Dermis microvascular lymphatic vessel endothelial cell (primary cell): ENCODE results near the gene PIGT. TPM values are rescaled to one million over a fixed set of nuclear protein-coding genes. Genes with fewer than 3 reads are reported as not detected.

Experiments used
- DNase-seq, 2 donors: peaks; one replicate each; pipeline versions ENCODE4 v3.0.0 to v3.0.0-alpha.2; 2010; ENCODE audit warnings: low read depth in 2 of 2
- total RNA-seq: library from RNA; depleted of rRNA; stranded (reverse); fragments of >200 nt; gene quantifications from 2 replicates; pipeline ENCODE4 v1.2.1, GENCODE V29; 2014

PIGT gene
- total RNA-seq, 1 donor from 2014 or later, result 16.4 TPM

DNA sequence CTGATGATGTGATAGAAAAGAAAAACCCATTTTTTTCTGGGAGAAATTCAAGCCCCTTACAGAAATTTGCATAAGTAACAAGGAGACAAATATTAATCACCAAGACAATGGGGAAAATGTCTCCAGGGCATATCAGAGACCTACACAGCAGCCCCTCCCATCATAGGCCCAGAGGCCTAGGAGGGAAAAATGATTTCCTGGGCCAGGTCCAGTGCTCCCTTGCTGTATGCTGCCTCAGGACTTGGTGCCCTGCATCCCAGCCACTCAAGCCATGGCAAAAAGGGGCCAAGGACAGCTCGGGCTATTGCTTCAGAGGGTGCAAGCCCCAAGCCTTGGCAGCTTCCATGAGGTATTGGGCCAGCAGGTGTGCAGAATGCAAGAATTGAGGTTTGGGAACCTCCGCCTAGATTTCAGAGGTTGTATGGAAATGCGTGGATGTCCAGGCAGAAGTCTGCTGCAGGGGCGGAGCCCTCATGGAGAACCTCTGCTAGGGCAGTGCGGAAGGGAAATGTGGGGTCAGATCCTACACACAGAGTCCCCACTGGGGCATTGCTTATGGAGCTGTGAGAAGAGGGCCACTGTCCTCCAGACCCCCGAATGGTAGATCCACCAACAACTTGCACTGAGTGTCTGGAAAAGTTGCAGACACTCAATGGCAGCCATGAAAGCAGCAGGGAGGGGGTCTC lies 15.5 kb upstream of the PIGT start:
- DNase-seq, result no peak

GRCh38 chr20:45402946-45403345 lies 13.0 kb upstream of the PIGT start:
- no peak for DNase-seq

GRCh38 chr20:45404438-45404837 lies 11.5 kb upstream of the PIGT start:
- DNase-seq, result no peak

- DNase-seq, result peak in 1 of 2 donors; percentile 22
Measured at GRCh38 chr20:45405571-45406259, 10.2 kb upstream of the PIGT start.

DNA sequence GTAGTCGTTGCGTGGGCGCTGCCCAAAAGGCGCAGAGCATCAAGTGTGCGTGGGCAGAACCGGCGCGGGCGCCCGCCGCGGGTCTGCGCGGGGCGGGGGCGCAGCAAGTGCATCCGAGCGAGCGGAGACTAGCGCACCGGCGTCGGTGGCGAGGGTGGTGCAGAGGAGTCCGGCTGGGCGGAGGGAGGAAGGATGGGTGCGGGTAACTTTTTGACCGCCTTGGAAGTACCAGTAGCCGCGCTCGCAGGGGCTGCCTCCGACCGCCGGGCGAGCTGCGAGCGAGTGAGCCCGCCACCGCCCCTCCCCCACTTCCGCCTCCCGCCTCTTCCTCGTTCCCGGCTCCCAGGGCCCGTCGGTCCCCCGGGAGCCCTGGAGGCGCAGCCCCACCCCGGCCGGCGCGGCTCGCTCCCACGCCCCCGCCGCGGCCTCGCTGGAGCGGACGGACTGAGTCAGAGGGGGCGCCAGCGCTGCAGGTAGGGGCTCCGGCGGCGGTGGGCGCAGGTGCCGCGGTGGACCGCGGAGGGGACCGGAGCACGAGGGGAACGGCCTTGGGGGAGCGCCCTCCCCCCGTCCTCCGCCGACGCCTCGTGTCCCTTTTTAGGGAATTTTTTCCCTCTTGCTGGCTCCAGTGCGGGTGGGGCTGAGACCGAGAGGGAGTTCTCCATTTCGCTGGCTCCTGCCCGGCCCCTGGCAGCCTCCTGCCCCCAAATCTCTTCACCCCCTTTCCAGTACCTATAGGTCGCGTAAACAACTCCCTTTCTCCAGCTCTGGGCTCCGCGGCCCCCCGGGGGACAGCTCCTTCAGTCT lies 9.5 kb upstream of the PIGT start:
- DNase-seq, result peak in 1 of 2 donors; percentile 66

DNA sequence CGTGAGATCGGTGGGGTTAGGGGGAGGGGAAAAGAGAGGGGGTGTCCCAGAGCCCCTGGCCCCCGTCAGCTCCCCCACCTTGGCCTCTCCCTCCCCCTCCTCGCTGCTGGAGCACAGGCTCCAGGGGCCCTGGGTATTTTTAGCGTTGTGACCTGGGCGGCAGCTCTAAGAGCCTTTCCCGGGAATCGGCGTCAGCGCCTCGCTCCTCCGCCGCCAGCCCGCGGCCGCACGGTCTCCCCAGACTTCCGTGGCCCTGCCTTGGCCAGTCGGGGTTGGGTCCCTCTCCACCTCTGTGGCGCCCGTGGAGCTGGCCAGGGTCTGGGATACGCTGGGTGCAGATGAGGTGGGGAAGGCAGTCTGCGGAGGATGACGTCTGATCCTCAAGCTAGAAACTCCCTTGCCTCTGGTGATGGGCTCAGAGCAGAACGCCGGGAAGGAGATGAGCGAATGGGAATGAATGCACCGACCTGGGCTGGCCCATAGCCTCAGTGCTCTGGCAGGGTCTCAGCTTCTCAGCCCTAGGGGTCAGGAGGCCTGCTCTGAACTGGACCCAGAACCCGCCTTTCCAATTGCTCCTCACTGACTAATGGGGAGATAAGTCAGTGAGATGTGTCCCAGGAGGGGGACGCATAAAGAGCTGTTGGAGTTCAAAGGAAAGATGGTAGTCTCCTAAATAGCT lies 8.7 kb upstream of the PIGT start:
- DNase-seq, result peak in 1 of 2 donors; percentile 17

DNA sequence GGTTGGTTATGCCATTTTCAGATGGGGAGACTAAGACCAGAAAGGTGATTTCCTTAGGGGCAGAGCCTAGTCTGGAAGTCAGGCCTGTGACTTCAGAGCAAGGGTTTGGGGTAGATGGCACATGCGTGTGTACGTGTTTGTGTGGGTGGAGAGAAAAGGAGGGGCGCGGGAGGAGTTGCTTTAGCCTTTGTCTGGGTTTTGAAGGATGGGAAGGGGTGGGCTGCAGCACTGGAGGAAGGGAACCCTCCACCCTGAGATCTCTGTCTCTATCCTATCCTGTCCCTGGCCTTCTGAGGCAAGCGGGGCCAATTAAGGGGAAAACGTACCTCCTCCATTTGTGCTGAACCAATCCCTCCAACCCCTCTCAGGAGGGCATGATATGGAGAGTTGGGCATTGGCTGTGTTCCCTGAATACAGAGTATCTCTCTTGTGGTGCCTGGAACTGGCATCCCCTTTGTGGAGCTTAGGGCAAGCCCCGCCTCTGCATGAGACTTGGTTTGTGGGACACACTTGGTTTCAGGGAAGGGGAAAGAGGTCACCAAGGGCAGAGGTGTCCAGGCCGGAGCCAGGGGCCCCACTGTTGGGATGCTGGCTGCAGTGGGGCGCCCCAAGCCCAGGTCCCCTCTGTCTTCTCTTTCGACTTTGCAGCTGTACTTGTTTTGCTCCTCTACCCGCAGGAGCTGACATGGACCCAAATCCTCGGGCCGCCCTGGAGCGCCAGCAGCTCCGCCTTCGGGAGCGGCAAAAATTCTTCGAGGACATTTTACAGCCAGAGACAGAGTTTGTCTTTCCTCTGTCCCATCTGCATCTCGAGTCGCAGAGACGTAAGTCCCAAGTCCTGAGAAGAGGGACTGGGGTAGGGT lies 7.9 kb upstream of the PIGT start, which contains the start of gene DBNDD2:
DBNDD2 (plus strand) TSS at position 507 of the 863 bp plus-strand sequence; CDS start at position 686, 179 bp downstream.
- no peak for DNase-seq

GRCh38 chr20:45408646-45409213 lies 7.2 kb upstream of the PIGT start:
- no peak for DNase-seq

GRCh38 chr20:45409521-45410272 lies 6.2 kb upstream of the PIGT start:
- DNase-seq, result no peak

- no peak for DNase-seq
Measured at GRCh38 chr20:45410887-45411286, 5.1 kb upstream of the PIGT start.

DNA sequence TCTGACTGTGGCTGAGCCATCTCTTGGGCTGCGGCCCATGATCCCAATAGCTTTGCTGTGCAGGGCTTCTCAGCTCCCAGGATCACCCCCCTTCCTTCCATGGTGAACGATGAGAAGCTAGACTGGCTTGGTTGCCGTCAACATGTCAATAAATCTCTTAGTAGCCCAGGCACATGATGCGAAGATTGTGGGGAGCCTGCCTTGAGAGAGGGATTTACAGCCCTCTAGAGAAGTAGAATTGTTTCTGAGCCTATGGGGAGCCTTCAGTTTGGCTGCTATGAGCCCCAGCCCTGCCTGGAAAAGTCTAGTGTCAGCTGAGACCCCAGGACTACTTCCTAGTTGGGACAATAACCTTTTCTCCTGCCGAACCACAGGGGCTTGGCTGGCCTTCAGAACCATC lies 3.3 kb upstream of the PIGT start:
- DNase-seq, result no peak

DNA sequence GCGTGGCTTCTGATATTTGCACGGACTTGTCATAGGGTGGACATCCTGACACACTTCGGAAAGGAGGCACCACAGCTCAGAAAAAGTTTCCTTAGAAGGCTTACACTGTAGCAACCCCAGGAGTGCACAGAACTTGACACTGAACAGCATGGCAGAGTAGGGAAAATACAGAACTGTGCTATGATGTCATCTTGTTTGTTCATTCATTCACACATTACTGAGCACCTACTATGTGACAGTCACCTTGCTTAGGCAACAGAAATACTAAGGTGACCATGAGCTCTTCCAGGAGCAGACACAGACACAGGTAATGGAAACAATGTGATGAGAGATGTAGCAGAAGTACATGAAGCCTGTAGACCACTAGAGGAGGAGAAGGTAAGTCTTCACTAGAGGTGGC lies 2.5 kb upstream of the PIGT start:
- DNase-seq, result no peak

- DNase-seq, result no peak
Measured at GRCh38 chr20:45416917-45417316, 976 bp downstream of the PIGT start.

DNA sequence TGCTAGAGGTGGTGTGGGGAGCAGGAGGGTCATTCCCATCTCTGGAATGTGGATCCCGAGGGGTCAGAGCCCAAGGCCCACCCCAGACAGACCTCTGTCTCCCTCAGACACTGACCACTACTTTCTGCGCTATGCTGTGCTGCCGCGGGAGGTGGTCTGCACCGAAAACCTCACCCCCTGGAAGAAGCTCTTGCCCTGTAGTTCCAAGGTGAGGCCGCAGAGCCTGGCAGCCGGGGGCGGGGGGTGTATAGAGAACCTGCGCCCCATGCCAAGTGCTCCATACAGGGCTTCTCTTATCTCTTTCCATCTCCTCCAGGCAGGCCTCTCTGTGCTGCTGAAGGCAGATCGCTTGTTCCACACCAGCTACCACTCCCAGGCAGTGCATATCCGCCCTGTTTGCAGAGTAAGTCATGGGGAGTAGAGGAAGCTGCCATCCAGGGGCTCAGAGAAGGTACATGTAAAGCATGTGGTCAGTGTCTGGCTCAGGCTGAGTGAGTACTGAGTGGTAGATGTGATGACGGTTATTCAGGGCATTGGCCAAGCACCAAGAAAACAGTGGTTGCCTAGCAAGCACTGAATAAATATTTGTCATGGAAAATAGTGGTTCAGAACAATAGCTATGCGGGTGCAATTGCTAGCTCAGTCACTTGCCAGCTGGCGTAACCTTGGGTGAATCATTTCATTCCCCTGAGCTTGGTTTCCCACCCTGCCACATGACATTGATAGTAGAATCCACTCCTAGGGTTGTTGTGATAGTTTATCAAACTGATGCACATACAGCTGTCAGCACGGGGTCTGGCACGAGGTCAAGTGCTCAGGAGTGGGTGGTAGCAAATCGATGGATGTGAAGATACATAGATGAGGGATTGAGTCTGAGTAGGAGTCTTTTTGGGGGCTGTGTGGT lies 3.5 kb downstream of the PIGT start:
- DNase-seq, result peak; percentile 99

- DNase-seq, result no peak
Measured at GRCh38 chr20:45420125-45420524, 4.2 kb downstream of the PIGT start.

- no peak for DNase-seq
Measured at GRCh38 chr20:45423700-45424099, 7.8 kb downstream of the PIGT start.

GRCh38 chr20:45425561-45425960 lies 9.6 kb downstream of the PIGT start:
- DNase-seq, result no peak

DNA sequence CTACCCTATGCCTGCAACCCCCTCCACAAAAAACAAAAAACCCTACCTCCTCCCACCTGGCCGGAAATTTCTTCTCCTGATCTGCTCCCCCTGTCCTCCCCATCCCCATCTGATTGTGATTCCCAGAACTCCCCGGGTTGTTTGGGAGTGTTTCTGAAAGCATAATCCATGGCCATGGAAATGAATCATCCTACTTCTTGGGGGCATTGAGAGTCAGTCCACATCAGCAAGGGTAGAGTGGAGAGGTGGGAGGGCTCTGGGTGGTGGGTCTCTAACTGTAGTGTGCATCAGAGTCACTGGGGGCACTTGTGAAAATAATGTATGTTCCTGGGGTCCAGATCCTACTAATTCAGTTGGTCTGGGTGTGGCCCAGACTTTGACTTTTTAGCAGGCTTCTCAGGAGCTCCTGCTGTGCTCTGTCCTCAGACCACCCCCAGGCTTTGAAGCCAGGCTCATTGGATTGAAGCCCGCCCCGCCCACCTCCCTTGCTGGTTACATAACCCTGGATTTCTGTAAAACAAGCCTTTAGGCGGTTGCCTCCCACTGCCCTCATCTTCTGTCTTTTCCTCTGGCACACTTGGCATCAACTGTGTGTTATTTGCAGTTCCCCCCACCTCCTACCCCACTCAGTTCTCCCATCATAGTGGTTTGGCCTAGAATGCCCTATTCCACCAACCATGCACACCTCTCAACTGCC lies 10.5 kb downstream of the PIGT start:
- no peak for DNase-seq
